Stimulated activated CD4-positive, alpha-beta T cell treated with anti-CD3 and anti-CD28 coated beads, TNF-alpha, amount 100 ng/mL, for 1 hour (primary cell): Measurements from ENCODE around the gene DCC.

ENCODE experiments used
- DNase-seq, 3 donors: peaks; one replicate each; pipeline ENCODE4 v3.0.0-alpha.2; 2020; ENCODE audit warnings: low read depth in 3 of 3, low spot score in 1 of 3

Gene DCC

DNA sequence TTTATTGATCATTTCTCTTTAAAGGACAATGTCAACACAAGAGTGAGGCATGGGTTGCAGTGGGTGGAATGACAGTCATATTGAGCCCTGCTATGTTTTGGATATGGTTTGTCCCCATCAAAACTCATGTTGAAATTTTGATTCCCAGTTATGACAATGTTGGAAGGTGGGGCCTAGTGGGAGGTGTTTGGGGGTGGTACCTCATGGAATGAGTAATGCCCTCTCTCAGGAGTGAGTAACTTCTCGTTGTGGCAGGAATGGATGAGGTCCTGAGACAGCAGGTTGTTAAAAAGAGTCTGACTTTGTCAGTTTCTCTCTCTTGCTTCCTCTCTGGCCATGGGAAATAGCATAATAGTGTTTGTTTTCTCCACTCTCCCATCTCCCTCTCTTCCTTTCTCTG lies 345.3 kb downstream of the DCC start:
- DNase-seq, result no peak

DNA sequence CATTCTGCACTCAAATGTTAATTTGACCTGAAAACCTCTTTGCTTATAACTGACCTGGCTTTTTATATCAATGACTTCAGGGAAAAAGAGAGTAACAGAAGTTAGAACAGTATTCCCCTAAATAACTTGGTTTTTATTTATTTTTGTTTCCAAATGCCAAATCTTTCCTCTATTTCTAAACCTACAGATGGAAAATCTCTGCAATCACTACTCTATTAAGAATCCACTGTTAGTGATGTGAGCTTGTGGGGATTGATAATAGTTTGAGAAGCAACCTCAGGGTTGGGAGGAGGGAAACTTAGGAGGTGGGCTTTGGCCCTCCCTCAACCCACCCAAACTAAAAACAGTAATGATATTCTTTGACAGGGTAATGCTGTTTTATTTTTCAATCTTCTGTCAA lies 351.8 kb downstream of the DCC start:
- no peak for DNase-seq

DNA sequence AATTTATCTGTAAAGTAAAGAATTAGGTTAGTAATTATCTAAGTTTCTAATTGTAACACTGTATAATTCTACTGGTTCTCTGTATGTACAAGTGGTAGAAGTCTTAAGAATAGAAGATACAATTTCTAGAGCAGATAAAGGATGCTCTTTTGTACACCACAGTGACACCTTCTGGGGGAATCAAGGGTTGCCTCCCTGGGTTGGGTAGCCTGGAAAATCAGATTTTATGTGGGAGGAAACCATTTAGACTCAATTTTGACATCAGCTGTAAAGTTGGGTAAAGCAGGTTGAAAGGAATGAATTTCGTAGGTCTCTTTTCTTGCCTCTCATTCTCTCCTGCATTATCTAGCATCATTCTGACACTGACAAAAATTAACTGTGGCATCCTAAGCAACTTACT lies 354.8 kb downstream of the DCC start:
- no peak for DNase-seq

DNA sequence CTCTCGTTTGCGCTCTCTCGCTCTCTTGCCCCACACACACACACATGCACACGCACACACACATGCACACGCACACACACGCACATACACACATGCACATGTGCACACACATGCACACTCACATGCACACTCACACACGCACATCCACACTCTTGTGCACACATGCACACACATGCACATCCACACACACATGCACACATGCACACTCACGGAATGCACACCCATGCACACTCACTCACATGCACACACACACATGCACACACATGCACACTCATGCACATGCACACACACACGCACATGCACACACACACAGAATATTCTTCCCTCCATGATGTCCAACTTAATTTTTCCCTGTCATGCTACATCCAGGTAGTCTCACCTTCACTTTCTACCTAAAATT lies 360.1 kb downstream of the DCC start:
- no peak for DNase-seq

DNA sequence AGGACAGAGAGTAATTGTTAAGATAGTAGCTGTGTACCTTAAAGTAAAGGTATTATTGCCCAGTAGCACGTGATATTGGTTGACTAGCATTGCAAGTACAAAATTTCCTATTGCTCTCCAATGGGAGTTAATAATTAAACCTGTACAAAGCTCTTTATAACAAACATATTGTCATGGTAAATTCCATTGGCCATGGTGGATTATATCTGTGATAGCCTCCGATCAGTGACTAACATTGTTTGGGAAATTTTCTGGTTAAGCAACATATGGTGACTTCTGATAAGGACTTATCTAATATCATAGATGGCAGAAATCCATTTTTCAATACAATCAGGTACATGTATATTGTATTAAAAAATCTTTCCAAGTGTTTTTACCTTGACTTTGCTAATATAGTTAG lies 360.8 kb downstream of the DCC start:
- DNase-seq, result no peak

DNA sequence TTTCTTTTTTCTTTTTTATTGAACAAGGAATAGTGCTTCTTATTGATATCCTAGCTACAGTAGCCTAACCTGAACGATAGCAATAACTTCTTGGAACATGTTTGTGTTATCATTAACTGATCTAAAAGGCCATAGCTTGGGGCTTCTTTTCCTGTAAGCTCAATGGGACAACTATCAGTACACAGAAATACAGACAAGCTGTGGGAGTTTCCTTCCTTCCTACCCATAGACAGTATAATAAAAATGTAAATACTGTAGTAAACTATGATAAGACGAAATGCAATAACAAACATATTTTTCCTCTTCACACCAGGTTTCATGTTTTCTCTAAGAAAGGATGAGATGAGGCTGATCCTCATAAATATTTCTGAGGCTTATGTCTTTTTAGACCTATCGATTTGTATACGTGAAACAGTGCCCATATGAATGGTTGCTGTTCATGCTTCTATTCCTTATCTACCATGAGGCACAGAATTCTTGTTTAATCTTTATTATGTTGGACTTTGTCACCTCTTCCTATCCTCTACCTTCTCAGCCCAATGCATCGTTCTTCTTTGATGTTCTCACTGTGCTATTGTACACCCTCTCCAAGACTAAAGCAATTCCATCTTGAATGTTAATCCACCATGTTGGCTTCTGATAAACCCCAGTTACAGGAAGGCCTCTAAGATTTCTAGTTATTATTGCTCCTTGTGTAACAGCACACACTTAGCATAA lies 361.4 kb downstream of the DCC start:
- no peak for DNase-seq

DNA sequence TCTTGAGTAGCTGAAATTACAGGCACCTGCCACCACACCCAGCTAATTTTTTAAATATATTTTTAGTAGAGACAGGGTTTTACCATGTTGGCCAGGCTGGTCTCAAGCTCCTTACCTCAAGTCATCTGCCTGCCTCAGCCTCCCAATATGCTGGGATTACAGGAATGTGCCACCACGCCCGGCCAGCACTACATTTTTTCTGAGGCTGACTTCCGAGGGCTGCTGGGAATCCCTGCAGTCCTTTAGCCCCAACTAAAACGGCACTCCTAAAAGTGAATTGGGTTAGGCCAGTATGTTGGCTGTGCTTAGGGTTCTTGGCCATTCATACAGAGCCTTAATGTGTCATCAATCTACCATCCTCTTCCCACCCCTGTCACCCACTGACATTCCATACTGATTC lies 375.4 kb downstream of the DCC start:
- DNase-seq, result no peak

DNA sequence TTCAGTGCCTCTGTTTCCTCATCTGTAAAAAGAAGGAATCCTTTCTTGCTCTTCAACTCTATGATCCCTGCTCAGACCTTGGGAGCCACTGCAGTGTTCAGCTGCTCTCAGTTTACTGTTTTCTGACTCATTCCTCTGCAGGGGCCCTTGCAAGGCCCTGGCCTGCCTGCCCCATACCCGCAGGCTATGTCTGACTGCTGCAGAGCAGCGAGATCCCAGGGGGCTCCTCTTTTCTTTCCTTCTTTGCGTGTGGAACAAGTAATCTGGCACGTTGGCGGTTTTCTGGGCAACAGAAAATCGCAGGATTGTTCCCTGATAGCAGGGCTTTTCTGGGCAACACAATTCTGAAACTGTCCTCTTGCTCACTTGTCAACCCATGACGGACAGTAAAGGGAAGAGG lies 376.0 kb downstream of the DCC start:
- DNase-seq, result no peak

DNA sequence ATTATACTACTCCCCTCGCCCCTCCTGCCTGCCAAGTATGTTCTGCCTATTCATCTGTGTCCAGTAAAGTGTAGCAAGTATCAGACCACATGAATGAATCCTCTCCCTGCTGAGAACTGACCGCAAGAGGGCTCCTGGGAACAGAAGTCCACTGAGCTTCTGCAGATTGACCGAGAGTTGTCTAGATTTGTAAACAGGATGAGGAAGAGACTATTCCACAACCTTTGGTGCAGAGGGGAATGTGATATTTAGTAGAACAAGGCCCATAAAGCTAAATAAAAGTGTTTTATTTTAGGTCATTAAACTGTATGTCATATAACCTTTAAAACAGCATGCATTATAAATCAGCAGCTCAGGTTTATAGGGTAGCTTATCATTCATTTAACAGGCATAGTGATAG lies 377.0 kb downstream of the DCC start:
- no peak for DNase-seq

DNA sequence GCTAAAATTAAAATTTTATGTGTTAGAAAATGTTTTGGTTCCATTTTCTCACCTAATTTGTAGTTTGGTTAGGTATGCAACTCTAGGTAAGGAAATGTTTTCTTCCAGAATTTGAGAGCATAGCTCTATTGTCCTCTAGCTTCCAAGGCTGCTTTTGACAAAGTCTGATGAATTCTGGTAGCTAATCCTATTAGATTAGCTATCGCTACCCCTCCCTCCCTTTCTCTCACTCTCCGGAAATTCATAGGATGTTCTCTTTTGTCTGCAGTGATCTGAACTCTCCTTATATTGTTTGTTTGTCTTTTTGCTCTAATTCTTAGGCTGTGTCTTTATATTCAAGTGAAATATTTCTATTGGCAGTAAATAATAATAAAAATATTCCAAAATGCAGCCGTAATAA lies 382.9 kb downstream of the DCC start:
- no peak for DNase-seq

DNA sequence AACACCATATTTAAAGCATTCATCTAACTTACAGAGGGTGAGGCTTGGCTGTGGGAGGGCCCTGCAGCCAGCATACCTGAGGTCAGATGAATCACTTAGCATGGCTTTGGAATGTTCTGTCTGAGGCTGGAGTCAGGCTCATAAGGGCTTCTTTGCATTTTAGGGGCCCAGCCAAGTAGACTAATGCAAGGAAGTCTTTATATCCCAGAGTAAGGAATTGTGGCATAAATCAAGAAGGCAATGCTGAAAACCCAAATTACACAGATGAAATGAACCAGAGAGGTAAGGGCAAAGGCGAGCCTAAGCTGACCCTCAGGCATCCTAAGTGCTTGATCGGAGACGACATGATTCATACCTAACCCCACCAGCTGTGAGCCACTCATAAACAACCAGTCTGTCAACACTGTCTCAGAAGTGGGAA lies 383.6 kb downstream of the DCC start:
- no peak for DNase-seq

DNA sequence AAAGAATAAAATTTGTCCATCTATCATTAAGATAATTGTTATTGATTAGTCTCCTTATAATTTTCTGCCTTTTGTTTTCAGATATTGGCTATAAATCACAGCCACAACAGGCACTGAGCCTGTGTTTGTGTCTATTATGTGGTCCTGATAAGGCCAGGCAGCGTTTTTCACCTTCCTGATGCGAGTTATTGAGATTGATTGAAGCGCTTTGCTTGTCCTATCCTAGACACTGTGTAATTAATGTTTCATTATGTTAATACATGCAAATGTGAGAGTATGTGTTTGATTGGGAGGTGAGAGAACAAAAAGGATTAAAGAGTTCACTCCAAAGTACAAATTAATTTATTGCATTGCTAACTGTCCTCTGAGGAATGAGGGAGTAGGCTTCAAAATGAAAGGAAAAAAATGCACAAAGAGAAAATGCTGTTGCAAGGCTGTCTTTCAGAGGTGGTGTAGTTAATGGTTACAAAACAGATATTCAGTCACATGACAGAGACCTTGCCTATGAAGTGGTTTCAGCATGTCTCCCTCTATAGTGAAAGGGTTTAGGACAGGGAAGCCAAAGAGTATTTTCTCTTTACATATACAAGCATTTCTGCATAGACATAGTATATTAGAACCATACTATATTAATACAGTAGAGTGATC lies 391.1 kb downstream of the DCC start:
- no peak for DNase-seq

DNA sequence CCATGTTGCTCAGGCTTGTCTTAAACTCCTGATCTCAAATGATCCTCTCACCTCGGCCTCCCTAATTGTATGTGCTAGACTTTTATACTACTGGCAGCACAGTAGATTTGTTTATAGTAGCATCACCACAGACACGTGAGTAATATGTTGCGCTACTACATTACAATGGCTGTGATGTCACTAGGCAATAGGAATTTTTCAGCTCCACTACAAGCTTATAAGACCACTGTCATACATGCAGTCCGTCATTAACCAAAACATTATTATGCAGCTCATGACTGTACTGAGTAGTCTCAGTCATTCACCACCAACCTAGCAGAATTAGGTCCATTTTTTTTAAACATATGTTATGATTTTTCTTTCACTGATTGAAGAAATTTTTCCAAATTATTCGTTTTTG lies 398.9 kb downstream of the DCC start:
- DNase-seq, result no peak

DNA sequence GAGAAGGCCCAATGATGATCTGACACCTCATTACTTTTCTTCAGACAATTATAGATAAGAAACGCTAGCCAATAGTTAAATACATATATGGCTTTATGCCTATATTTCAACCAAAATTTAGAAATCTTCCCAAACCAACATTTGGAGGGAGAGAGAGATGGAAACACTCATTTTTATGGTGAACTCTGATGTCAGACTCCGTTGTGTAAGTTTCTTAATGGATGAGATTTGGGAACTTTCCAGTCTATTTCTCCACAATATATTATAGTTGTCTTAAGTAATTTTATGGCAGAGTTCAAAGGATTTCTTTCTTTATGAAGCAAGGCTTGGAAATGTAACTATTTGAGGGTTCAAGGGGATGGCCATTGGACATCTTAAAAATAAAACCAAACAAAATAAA lies 407.0 kb downstream of the DCC start:
- DNase-seq, result no peak

DNA sequence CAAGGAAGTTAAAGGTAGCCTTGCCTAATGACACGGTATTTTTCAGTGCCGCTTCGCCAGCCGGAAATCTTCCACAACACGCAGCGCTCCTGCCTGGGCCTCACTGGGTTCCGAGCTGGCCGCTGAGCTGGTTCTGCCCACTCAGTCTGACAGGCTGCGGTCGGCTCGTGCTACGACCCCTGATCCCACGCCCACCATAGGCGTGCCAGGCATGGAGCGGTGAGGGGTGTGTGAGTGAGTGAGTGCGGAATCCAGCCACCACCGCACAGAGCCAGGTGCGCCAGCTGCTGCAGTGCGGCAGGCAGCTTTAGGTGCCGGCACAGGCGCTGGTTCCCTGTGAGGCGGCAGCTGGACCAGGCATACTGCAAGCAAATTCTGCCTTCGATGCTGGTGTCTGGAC lies 407.9 kb downstream of the DCC start:
- no peak for DNase-seq

DNA sequence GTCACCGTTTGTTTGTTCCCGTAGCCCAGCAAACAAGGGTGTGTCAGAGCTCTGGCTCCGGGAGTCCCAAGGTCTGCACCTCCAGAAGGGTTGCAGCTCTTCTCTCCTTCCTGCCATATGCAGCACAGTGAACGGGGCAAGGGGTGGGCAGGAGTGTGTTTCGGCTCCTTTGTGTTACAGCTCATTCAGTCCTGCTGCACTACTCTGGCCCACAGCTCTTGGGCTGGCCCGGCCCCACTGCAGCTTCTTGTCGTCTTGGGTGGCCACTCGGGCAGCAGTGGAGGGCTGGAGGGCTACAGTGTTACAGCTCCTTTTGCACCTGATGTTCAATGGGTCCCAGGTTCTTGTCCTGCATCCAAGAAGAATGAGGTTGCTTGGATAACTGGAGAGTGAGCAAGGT lies 408.3 kb downstream of the DCC start:
- no peak for DNase-seq

DNA sequence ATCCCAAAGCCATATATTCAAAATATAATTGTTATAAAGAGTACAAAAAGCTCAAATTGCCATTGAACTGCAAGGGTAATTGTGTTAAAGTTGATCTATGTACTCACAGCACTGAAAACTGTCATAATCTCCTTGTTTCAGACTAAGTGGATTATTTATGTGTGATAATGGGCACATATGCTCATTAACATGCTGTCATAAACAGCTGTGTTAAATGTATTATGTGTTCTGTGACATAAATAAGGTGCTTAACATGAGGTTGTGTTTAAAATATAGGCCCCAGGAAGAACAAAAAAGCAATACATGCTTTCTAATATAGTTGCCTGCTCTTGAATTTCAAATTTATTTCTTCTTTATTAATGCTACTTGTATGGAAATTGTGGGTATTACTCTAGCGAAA lies 409.5 kb downstream of the DCC start:
- no peak for DNase-seq

DNA sequence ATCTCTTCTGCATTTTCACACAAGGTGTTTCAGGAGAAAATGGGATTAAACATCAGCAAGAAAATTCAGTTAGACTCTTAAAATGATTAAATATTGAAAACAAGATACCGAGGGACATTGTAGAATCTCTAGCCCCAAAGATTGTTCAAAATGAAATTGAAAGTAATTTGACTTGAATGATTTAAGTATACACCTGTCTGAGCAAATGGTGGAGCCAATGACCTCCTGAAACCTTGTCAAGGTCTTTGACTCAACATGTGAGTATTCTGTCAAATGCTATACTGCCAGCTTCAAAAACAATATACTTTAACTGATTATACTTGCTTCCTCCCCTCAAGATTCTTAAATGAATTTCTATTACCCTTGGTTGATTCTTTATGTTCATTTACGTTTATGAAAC lies 411.0 kb downstream of the DCC start:
- no peak for DNase-seq

DNA sequence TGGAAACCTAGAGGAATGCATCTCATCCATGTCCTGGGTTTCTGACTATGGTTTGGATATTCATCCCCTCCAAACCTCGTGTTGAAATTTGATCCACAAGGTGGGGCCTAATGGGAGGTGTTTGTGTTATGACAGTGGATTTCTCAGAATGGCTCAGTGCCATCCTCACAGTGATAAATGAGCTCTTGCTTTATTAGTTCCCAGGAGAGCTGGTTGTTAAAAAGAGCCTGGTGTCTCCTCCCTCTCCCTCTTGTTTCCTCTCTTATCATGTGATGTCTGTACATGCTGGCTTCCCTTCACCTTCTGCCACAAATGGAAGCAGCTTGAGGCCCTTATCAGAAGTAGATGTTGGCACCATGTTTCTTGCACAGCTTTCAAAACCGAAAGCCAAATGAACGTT lies 424.3 kb downstream of the DCC start:
- no peak for DNase-seq

DNA sequence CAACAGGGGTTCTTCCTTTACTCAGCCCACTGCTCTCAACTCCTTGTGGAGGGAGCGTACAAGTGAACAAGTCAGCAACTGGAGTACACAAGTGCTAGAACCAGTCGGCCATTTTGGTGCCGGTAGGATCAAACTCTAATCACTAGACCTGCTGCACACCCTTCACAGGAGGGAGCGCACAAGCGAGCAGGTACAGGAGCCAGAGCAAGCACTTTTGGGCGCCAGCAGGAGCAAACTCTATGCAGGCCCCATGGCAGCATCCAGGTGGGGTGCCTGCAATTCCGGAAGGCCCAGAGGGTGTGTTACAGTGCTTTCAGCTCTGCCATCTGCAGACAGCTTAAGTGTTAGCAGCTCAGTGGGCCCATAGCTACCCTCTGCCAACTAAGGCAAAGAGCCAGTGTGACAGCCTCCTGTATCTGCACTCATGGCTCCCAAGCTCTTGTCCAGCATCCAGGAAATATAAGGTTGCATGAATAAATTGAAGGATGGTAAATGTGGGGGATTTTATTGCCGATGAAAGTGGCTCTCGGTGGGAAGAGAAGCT lies 426.1 kb downstream of the DCC start:
- DNase-seq, result no peak

DNA sequence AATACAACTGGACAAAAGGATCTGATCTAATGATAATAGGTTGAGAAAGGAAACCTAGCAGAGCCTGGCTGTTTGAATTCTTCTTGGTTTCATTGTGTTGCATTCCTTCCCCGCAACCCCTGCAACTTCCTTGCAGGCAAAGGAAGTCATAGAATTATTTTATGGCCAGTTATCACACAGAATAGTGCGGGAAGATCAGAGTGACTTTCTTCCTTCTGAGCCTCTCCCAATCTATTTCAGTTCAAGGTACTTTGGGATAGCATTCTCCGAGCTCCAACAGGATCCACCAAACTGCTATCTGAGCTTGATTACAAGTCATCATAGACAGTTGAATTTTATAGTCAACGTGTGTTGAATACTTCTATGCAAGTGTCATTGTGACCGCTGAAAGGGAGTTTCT lies 441.1 kb downstream of the DCC start:
- DNase-seq, result no peak

DNA sequence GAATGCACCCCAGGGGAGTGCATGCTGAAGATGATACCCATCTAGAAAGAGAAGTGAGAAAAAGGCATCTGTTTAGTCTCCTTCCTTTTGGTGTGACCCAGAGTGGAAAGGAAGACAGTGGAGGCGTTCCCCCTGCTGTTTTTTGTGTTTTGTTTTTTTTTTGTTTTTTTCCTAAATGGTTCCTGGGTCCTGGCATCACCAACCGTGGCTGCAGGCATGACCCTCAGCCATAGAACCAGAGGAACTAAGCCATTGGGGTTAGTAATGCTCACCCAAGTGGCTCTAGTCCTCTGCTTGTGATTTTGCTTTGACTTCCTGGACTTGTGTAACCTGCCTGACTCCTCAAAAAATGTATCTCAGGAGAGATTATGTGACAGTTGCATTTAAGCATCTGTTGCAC lies 451.3 kb downstream of the DCC start:
- no peak for DNase-seq

DNA sequence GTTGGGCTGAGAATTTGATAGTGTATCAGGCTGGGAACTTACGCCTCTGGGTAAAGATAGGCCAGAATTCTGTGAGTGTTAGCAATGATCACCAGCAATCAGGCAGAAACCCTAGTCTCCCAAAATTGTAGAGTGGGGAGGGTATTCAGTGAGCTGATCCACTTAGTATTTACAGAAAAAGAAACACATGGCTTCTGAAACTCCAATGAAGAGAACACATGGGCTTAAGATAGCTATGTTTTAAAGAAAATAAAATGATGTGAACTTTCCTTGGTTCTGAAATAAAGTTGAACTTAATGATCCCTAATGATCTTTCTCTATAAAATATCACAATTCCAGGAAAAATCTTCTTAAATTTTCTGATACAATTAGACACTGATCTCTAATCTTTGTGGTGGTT lies 472.8 kb downstream of the DCC start:
- no peak for DNase-seq
